ENCODE measurements around the gene GPATCH4.
A peak's percentile ranks its signal among the peaks of the same experiment; 100 is the strongest.
"Not testable (repeated sequence)": the region's sequence is repeated elsewhere in the genome, so short reads cannot be mapped to it uniquely, and the experiment has no call there.

GPATCH4 gene

GRCh38 chr1:156594190-156594589 is 7.1 kb downstream of the GPATCH4 start:
- DNase-seq: no peak

- no peak for DNase-seq
These were observed 7.7 kb downstream of the GPATCH4 start for GRCh38 chr1:156593661-156593989.

GRCh38 chr1:156592910-156593660 is 8.2 kb downstream of the GPATCH4 start:
- no peak for DNase-seq

GRCh38 chr1:156592158-156592909 is 8.9 kb downstream of the GPATCH4 start:
- no peak for DNase-seq

GRCh38 chr1:156591432-156592157 is 9.7 kb downstream of the GPATCH4 start, which contains the start of gene NAXE:
NAXE (plus strand) TSS chr1:156591776; CDS start chr1:156591805, 29 bp downstream.
- DNase-seq: peak; percentile 30

GRCh38 chr1:156591181-156591431 is 10.2 kb downstream of the GPATCH4 start:
- DNase-seq: no peak

GRCh38 chr1:156590326-156591180 is 10.7 kb downstream of the GPATCH4 start:
- DNase-seq: no peak

GRCh38 chr1:156589546-156589945 is 11.7 kb downstream of the GPATCH4 start:
- no peak for DNase-seq

- DNase-seq: not testable (repeated sequence)
These were observed 13.4 kb downstream of the GPATCH4 start for GRCh38 chr1:156587927-156588326.

- DNase-seq: no peak
These were observed 14.3 kb downstream of the GPATCH4 start for GRCh38 chr1:156586892-156587477.

- DNase-seq: no peak
These were observed 15.0 kb downstream of the GPATCH4 start for GRCh38 chr1:156586323-156586722.

- DNase-seq: no peak
These were observed 16.5 kb downstream of the GPATCH4 start for GRCh38 chr1:156584813-156585212.

GRCh38 chr1:156583821-156584622 is 17.3 kb downstream of the GPATCH4 start:
- DNase-seq: peak; percentile 62

- DNase-seq: no peak
These were observed 18.8 kb downstream of the GPATCH4 start for GRCh38 chr1:156582388-156583017.

GRCh38 chr1:156581661-156582387 is 19.5 kb downstream of the GPATCH4 start:
- DNase-seq: no peak

- no peak for DNase-seq
These were observed 21.8 kb downstream of the GPATCH4 start, which contains the start of gene TTC24 for GRCh38 chr1:156579472-156579871. TTC24 (plus strand) TSS chr1:156579723; CDS start chr1:156581365, 1,642 bp downstream.

- DNase-seq: no peak
These were observed 23.2 kb downstream of the GPATCH4 start for GRCh38 chr1:156578055-156578454.

- no peak for DNase-seq
These were observed 23.7 kb downstream of the GPATCH4 start for GRCh38 chr1:156577550-156577949.

- no peak for DNase-seq
These were observed 27.1 kb downstream of the GPATCH4 start for GRCh38 chr1:156574039-156574633.

GRCh38 chr1:156572663-156573018 is 28.6 kb downstream of the GPATCH4 start:
- no peak for DNase-seq

All from NCI-H446 treated with DMSO at 0.1 percent for 48 hours (cell line).